Measurements from ENCODE around the gene CTNNA2.

CTNNA2 gene

DNA sequence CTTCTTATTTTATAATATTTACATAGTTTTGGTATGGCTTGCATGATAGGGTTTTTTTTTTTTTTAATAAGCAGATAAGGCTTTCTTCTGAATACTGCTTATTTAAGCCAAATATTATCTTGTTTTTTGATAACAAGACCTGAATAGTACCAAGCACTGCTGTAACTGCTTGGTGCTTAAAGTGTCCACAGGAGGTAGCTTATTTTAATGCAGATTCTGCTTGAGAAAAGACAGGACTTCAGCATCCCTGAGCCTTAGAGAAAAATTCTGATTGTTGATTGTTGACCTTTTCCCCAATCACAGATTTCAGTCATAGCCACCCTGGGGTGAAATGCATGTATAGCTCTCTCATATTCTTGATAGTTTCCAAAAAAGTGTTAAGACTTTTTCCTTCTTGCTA is 336.4 kb downstream of the CTNNA2 start:
- DNase-seq (ENCODE audit: extremely low read depth in 1 of 2, low read depth in 1 of 2), result no peak

DNA sequence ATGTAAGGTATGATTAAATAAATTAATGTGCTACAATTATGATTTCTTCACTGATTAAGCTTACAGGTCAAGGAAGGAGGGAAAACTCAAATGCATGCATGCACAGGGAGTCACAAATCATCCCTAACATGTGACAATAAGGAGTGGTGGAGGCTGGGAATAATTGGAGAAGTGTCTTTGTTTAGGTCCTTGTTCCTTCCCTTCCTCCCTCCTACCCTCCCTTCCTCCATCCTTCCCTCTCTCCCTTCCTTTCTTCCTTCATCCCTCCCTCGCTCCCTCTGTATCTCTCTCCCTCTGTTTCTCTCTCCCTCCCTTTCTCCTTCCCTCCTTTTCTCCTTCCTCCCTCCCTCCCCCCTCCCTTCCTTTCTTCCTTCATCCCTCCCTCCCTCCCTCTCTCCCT is 337.1 kb downstream of the CTNNA2 start:
- no peak for DNase-seq (ENCODE audit: extremely low read depth in 1 of 2, low read depth in 1 of 2)

DNA sequence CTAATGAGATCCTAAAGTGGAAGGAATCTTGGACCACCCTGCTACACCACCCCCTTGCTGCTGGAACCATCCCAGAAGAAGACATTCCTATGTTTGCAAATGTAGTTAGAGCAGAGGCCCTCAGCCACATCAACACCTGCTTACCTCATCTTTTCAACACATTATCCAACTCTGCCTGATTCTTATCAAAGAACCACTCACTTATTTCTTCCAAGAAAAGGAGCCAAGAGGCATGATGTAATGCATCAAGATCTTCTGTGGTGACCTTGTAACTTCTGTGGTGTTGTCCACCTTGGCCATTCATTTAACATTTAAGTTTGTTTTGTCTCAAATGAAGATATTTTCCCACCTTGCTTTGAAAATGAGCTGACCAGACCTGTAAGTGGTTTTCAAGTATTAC is 338.1 kb downstream of the CTNNA2 start:
- no peak for DNase-seq (ENCODE audit: extremely low read depth in 1 of 2, low read depth in 1 of 2)

DNA sequence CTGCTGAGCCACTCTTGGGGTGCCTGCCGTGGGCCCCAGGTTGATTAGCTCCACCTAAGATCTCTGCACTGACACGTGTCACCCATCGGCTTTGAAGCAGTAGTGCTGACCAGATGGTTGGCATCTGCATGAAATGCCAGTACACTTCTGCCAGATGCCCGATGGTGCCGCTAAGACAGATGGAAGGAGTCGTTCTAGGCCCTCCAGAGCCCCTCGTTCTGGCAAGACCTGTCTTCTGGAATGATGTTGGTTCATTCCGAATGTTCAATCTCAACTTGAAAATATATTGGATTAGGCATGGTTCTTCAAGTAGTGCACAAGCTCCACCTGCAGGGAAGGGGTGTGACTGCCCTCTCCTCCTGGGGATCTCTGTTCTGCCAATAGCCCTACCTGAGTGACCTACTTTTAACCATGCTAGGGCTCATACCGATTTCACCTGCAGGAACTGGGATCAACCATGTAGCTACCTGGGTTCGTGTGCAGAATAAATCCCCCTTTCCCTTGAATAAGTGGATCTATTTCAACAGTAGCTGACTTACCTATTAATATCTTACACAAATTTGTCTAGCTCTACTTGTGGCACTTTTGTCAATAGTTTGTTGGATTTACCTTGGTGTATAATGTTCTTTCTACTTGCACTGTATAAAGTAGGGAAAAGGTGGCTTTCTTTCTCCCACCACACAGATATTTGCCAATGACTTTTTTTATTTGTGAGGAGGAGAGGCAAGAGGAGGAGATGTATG is 342.6 kb downstream of the CTNNA2 start:
- no peak for DNase-seq (ENCODE audit: extremely low read depth in 1 of 2, low read depth in 1 of 2)

DNA sequence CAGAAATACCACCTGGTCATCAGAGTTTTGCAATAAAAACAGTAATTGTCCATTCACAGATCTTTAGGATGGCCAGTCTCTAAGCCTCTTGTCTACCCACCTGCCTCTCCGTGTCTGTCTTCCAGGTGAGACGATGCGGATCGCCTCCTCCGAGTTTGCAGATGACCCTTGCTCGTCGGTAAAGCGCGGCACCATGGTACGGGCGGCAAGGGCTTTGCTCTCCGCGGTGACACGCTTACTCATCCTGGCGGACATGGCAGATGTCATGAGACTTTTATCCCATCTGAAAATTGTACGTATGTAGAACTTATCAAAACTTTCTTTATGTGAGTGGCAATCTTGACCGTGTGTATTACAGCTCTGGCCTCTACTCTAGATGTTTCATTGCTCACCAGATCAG is 345.0 kb downstream of the CTNNA2 start:
- DNase-seq (ENCODE audit: extremely low read depth in 1 of 2, low read depth in 1 of 2), result no peak

DNA sequence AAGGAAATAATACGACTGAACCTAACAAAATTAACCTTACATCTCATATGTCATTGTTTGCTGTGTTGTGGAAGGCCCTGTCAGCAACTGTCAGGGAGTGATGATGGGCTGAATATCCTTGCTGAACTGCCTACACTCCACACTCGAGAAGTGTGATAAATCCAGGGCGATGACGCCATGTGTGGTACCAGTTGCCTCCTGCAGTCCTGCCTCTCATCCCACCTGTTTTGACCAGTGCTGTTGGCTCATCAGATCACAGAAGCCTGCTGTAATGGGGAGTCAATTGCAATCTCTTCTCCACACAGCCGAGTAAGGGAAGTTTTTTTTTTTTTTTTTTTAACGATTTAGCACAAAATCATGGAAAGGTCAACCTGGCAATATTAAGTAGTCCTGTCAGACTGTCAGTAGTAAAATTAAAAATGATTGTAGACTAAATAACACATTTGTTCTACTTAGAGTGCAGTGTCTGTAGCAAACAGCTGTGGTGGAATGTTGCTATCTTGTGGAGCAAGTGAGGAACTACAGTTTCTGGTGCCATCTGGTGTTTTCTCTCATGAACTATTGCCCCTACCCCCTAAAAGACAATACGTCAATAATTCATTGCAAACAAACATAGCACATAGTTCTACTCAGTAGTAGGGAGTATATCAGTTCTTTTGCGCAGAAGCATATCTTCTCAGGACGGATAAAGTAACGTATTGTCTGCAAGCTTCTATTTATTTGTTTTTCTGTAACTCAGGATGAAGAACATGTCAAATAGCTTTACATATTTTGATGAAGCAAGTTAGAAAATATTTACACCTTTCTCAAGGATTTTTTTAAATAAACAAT is 347.6 kb downstream of the CTNNA2 start:
- DNase-seq (ENCODE audit: extremely low read depth in 1 of 2, low read depth in 1 of 2), result no peak

DNA sequence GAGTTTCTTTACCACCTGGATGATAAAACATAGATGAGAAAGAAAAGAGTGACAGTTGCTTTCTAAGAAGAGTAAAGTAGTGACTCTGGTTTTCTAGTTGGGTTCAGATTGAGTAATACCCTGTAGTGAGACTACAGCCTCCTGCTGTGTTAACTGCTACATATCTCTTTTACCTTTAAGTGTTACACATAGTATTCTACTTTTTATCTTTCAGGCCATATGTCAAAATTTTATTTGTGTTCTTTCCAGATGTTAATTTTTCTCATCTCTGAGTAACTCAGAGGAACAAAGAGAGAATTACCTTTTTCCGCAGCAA is 348.2 kb downstream of the CTNNA2 start:
- no peak for DNase-seq (ENCODE audit: extremely low read depth in 1 of 2, low read depth in 1 of 2)

DNA sequence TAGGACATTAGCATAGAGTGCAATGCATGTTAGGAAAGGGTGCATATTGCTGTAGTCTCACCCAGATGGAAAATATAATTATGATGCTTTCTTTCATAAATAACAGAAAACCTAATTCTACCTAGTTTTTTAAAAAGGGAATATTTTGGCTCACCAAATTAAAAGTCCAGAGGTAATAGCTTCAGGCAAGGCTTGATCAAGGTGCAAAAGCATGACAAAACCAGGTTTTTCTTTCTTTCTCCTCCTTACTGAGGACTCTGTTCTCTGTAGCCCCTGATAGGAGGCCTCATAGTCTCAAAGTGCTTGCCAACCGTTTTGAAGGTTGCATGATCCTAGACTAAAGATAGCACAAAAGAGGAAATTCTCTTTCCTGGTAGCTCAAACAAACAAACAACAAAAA is 349.9 kb downstream of the CTNNA2 start:
- no peak for DNase-seq (ENCODE audit: extremely low read depth in 1 of 2, low read depth in 1 of 2)

DNA sequence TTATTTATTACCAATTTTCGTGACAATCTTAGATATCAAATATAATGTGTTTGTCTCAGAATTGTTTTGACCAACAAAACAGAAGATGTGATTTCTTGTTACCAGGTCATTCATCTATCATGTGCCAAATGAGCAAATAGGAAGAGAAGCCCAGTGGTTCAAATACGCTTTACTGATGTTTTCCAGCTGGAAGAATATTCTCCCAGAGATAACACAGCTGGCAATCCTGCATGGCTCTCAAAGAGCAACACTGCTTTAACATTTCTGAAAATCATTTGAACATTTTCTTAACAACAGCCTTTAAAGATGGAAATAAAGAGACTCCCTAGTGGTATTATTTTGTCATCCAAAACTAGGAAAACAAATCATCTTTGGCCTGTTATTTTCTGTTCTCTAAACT is 359.8 kb downstream of the CTNNA2 start:
- no peak for DNase-seq (ENCODE audit: extremely low read depth in 1 of 2, low read depth in 1 of 2)

DNA sequence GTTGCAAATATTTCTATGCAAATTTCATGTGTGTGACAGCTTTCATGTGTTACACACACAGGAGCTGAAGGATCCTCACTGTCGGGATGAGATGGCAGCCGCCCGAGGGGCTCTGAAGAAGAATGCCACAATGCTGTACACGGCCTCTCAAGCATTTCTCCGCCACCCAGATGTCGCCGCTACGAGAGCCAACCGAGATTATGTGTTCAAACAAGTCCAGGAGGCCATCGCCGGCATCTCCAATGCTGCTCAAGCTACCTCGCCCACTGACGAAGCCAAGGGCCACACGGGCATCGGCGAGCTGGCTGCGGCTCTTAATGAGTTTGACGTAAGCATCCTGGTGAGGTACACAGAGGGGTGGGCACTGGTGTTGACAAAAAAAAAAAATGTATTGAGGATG is 361.2 kb downstream of the CTNNA2 start:
- no peak for DNase-seq (ENCODE audit: extremely low read depth in 1 of 2, low read depth in 1 of 2)

DNA sequence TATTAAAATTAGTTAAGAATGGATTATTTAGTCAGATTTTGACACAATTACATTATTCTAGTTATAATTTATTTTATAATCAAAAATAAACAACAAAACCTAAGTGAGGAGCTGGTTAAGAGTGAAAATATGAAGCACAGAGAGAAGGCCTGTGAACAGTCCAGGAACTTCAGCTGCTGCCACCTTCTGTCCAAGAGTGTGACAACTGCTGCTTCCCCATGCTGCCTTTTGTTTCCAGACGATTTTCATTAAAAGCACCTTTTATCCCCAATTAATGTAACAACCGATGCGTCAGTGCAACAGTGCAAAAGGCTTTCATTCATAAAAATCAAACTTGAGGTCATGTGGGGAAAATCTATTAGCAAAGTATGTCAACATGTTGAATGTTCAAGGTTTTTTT is 363.6 kb downstream of the CTNNA2 start:
- no peak for DNase-seq (ENCODE audit: extremely low read depth in 1 of 2, low read depth in 1 of 2)

DNA sequence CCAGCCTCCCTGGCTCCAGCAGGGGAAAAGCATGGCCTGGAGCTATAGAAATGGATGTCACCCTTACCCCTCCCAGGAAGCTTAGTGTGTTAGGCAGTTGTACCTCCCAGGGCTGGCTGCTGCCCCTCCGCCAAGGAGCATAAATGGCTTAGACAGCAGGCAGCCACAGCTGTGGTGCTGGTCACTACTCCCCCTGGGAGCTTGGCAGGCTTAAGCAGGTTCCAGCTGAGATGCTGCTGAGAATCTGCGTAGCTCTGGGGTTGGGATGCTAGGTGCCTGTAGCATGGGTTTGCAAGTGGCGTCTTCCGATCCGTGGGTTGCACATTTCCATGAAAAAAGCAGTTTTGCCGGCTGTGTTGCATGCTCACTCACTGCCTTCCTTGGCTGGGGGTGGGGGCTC is 369.7 kb downstream of the CTNNA2 start:
- DNase-seq (ENCODE audit: extremely low read depth in 1 of 2, low read depth in 1 of 2), result no peak

DNA sequence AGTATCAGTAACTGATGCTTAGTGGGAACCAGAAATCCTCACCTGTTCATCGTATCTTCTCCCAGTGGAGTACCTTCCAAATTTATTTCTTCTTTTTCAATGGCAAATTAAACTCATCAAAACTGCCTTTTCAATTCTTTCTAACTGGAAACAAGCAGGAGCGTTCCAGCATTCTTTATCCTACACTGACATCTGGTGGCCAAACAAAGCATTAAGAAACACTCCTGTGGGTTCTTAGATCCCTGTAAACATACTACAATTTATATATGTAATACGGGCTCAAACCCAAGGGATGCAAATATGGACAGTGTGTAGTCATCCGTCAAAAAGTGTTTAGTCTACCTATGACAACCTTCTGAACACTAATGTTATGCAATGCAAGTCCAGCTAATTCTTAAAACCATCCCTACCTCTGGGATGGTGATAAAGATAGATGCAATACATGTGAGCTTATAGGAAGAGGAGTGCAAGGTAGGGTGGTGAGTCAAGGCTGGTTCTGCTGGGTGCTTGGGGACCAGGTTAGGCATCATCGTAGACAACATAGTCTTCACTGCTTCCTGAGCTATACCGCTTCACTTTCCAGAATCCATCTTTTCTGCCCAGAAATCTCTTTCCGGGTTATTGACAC is 375.0 kb downstream of the CTNNA2 start:
- no peak for DNase-seq (ENCODE audit: extremely low read depth in 1 of 2, low read depth in 1 of 2)

DNA sequence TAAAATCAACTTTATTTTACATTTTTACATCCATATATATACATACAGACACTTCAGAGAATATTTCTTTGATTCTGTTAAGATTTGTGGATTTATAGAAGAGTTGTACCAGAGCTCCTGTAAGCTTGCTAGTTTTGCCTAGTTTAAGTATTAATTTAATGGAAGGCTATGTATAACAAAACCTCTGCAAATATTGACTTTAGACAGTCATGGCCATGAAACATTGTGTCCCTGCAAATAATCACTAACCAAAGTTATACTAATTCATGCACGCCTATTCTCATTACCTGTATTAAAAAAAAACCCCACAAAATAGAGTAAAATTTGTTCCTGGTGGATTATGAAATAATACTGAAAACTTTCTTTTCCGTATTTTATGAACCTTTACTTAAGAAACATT is 379.3 kb downstream of the CTNNA2 start:
- DNase-seq (ENCODE audit: extremely low read depth in 1 of 2, low read depth in 1 of 2), result no peak

DNA sequence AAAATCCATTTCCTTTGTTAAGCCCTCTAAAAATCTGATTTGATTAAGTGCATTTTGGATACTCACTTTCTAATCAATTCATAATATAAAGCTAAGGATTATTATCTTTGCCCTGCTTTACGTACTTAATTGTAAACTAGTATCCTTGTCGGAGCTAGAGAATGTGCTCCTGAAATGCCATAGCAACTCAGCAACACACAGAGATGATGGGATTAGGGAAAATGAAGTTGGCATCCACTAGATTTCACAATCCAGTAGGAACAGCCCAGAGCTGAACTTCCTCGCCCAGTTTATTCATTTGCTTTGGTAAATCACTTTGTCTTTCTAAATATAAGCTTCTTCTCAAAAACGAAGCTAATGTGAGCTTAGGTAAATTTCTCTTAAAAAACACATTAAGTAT is 386.3 kb downstream of the CTNNA2 start:
- DNase-seq (ENCODE audit: extremely low read depth in 1 of 2, low read depth in 1 of 2), result no peak

DNA sequence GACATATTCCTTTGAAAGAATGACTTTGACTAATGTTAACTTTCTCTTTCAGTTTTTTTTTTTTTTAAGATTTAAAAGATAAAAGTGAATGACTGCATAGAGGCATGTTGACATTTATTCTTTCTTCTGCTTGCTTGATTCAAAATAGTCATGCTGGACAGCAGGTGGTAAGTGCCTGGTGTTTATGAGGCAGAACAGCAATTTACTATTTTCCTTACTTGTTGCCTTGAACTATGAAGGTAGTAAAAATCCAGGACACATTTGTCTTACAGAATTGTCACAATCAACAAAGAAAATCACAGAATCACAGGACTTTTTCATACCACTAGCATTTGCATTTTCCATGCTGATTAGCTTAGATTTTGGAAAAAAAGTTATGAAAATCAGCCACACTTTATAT is 388.3 kb downstream of the CTNNA2 start:
- DNase-seq (ENCODE audit: extremely low read depth in 1 of 2, low read depth in 1 of 2), result no peak

DNA sequence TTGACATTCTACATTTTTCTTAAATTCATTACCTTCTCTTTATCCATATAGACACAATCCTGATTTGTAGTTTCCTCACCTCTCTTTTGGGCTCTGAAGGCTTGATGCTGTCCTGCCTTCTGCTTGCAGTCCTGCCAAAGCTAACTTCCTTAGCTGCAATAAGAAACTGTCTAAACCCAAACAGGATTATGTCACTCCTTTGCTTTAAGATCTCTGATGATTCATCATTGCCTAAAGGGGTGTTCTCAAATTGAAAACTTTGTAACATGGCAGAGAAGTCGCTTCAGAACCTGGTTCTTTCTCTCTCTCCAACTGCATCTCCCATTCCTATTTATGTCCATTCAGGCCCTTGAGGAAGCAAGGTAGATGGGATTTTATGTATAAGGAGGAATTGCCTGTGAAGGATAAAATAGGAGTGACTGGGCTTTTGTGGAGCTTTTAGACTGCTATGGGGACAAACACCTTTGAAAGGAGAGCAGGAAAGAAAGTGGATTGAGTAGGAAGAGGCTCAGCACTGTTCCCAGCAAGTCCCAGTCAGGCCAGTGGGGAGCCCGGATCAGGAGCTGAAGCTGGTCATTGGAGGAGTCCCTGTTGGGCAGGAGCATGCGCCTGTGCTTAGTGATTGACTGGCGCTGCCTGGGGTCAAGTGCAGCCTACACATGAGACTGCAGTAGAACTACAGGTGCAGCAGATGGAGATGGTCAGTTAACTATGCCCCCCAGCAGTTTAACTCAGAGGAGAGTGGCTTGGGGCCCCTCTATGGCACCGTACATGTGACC is 390.6 kb downstream of the CTNNA2 start:
- no peak for DNase-seq (ENCODE audit: extremely low read depth in 1 of 2, low read depth in 1 of 2)

DNA sequence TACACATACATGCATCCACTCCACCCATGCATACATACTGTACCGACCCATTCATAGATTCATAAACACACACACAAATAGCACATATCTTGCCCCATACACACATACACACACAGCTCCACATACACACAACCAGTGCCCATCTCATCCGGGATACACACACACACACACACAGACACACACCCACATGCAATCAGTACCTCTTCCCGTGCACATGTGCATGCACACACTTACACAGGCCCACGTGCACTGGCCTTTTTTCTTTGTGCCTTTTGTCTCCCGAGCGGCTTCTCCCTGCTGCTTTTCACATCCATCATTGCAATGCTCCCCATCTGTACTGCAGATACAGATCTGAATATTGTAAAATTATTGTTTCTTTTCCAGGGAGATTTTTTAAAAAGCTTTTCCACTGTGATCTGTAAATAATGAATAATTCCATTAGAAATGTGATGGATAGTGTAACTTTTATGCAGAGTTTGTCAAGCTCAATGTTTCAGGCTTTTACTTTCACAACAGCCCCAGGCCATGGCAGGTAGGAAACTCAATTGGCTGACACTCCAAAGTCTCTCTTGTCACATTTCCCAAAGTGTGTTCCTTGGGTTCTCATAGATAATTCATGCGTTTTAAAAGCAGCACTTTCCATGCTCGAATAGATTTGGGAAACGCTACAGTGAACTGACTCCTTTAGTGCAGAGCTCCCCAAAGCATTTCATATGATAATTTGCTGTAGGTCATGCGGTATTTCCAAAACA is 393.5 kb downstream of the CTNNA2 start:
- DNase-seq (ENCODE audit: extremely low read depth in 1 of 2, low read depth in 1 of 2), result no peak

DNA sequence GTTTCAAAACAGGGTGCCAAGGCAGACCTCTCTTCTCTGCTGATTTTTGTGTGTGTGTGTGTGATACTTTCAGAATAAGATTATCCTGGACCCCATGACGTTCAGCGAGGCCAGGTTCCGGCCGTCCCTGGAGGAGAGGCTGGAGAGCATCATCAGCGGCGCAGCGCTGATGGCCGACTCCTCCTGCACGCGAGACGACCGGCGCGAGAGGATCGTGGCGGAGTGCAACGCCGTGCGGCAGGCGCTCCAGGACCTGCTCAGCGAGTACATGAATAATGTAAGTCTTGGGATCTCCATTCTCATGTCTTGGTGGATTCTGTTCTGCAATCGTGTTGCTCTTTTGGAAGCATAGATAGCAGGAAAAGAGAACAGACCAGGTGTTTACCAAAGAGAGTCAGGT is 396.7 kb downstream of the CTNNA2 start:
- no peak for DNase-seq (ENCODE audit: extremely low read depth in 1 of 2, low read depth in 1 of 2)

DNA sequence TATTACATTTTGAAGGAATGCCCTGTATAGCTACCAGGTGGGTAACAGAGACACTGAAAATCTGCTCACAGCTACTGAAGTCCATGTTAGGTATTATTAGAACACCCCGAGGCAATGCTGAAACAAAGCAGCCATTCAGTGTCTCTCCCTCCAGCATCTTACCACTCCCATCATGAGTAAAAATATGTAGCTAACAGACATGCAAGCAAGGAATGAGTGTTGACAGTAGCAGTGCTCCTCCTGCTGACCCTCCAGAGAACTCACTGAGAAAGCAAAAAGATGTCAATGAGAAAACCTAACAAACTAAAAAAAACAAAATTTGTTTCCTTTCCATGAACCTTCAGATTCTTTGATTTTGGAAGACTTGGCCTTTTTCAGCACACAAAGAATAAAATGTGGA is 397.8 kb downstream of the CTNNA2 start:
- no peak for DNase-seq (ENCODE audit: extremely low read depth in 1 of 2, low read depth in 1 of 2)

DNA sequence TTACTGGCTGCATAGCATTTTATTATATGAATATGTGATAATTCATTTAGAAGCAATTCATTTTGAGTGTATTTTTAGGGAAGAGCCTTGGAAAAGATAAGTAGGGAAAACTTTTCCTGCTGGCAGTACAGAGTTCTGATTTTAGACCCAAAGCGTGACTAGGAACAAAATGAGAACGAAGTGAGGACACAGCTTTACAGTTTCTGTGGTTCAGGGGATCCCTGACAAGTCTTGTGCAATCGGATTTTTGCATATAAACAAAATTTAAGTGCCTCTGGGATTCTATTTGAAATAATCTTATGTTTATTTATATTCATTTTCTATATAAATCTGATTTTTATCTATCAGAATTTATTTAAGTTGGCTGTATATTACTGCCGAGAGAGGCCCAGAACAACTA is 402.6 kb downstream of the CTNNA2 start:
- no peak for DNase-seq (ENCODE audit: extremely low read depth in 1 of 2, low read depth in 1 of 2)
